Common myeloid progenitor, CD34-positive (primary cell): ENCODE measurements around the gene KRT39.

Experiments used
- CTCF ChIA-PET: fragments of 350-600 bp; sonication (Branson Sonifier 250); formaldehyde crosslinking; loops from one replicate; lab custom pipeline; 2021; ENCODE audit warnings: antibody characterized with exemption; lab: Charles Lee
- POLR2A ChIA-PET: fragments of 350-600 bp; sonication (Branson Sonifier 250); formaldehyde crosslinking; loops from one replicate; lab custom pipeline; 2021; ENCODE audit warnings: antibody characterized with exemption; lab: Charles Lee
- DNase-seq, 3 donors: peaks; one replicate each; pipeline versions ENCODE4 v3.0.0 to v3.0.0-alpha.2; 2013
- H3K27ac ChIP-seq, 2 experiments: 1 replicate in 1 of 2; 2 replicates in 1 of 2; pipeline ENCODE4 v1.7.0; 2013; ENCODE audit warnings: inconsistent platforms in 2 of 2, low read length in 2 of 2, mild to moderate bottlenecking in 2 of 2, low read depth in 1 of 2, moderate library complexity in 1 of 2; ENCODE audit not compliant: severe bottlenecking in 2 of 2, insufficient read depth in 1 of 2, poor library complexity in 1 of 2
- H3K27me3 ChIP-seq, 5 experiments: replicated peaks in 2 of 5; 1 replicate in 3 of 5; 2 replicates in 2 of 5; pipeline versions ENCODE4 v1.6.1 to v1.7.0; 2013; ENCODE audit warnings: low read length in 4 of 5, mild to moderate bottlenecking in 2 of 5, moderate library complexity in 2 of 5, inconsistent platforms in 1 of 5; ENCODE audit not compliant: insufficient read depth in 5 of 5, control insufficient read depth in 4 of 5
- H3K36me3 ChIP-seq, 4 experiments: 1 replicate in 2 of 4; 2 replicates in 2 of 4; pipeline versions ENCODE4 v1.6.1 to v1.7.0; 2013; ENCODE audit warnings: low read length in 3 of 4, control low read depth in 1 of 4, mild to moderate bottlenecking in 1 of 4; ENCODE audit not compliant: control insufficient read depth in 4 of 4, insufficient read depth in 4 of 4
- H3K4me1 ChIP-seq, 4 experiments: 1 replicate in 3 of 4; 2 replicates in 1 of 4; pipeline versions ENCODE4 v1.6.1 to v1.7.1; 2013; ENCODE audit warnings: low read length in 3 of 4, mild to moderate bottlenecking in 3 of 4, control low read depth in 1 of 4, inconsistent platforms in 1 of 4, moderate library complexity in 1 of 4; ENCODE audit not compliant: control insufficient read depth in 4 of 4, insufficient read depth in 4 of 4; ENCODE audit errors: control extremely low read depth in 1 of 4
- H3K4me3 ChIP-seq, 7 experiments: 1 replicate in 4 of 7; 2 replicates in 3 of 7; pipeline versions ENCODE4 v1.5.1 to v1.7.0; 2013; ENCODE audit warnings: mild to moderate bottlenecking in 7 of 7, low read length in 6 of 7, moderate library complexity in 6 of 7, inconsistent platforms in 2 of 7, low read depth in 2 of 7, control low read depth in 1 of 7; ENCODE audit not compliant: insufficient read depth in 4 of 7, control insufficient read depth in 1 of 7; ENCODE audit errors: extremely low read depth in 1 of 7
- H3K9me3 ChIP-seq, 5 experiments: 1 replicate in 4 of 5; 2 replicates in 1 of 5; pipeline versions ENCODE4 v1.6.1 to v1.7.1; 2013; ENCODE audit warnings: low read length in 4 of 5, mild to moderate bottlenecking in 2 of 5, inconsistent platforms in 1 of 5, low read depth in 1 of 5, moderate library complexity in 1 of 5; ENCODE audit not compliant: control insufficient read depth in 4 of 5, insufficient read depth in 2 of 5; ENCODE audit errors: control extremely low read depth in 1 of 5
- WGBS: methylation state at CpG from one replicate; pipeline ENCODE4 v1.1.5; 2013; ENCODE audit not compliant: insufficient coverage; 5-methylcytosine and 5-hydroxymethylcytosine counted together

Gene KRT39

GRCh38 chr17:40956401-40957254 lies 10.1 kb downstream of the KRT39 start:
- Histone ChIP-seq H3K9me3 (no peaks in the 10 kb centered on the region), H3K36me3 (no peaks in the 10 kb centered on the region), H3K27ac (no peak overlapping the region), H3K27me3 (peaks cover 0 to 4% (median 2%) of the 10 kb centered on the region in 5 experiments), H3K4me3 (no peak overlapping the region), H3K4me1 (no peaks in the 10 kb centered on the region)
- WGBS: 95% methylated on average over 3 of the region's 8 CpGs
- POLR2A ChIA-PET: no interaction called here
- CTCF ChIA-PET: interaction anchor here (0.7 to 1.1 kb wide), 2 partner anchors 10 to 17 kb away, joined by 3 read pairs; no protein-coding TSS in a partner anchor
- no peak for DNase-seq

DNA sequence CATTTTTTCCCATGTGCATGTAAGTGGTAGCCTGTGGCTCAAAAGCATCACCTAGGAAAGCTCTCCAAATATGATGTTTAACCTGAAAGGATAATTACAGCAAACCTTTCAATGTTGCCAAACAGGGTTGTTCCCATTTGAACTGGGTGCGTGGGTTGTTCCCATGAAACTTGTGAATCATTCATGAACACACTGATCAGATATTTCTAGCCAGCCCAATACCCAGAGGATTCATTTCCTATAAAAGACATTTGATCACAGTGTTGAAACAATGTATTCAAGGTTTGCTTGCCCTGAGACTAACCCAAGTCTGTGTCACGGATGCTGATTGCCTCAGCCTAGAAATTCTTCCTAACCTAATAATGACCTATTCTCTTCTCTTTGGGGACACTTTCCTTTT lies 12.9 kb downstream of the KRT39 start:
- 100% methylated on average over 2 of the region's 2 CpGs for WGBS
- H3K9me3 ChIP-seq: no peaks in the 10 kb centered on the region
- CTCF ChIA-PET: no interaction called here
- no peaks in the 10 kb centered on the region for H3K36me3 ChIP-seq
- no peaks in the 10 kb centered on the region for H3K4me1 ChIP-seq
- H3K4me3 ChIP-seq: no peak overlapping the region
- DNase-seq: no peak
- H3K27me3 ChIP-seq: peaks cover 2 to 22% (median 3%) of the 10 kb centered on the region in 5 experiments
- H3K27ac ChIP-seq: no peak overlapping the region
- POLR2A ChIA-PET: no interaction called here

- no peaks in the 10 kb centered on the region for H3K4me1 ChIP-seq
- H3K27me3 ChIP-seq: peaks cover 2 to 28% (median 5%) of the 10 kb centered on the region in 5 experiments
- CTCF ChIA-PET: interaction anchor here (0.5 kb wide), 1 partner anchor 220 kb away, joined by 3 read pairs; no protein-coding TSS in a partner anchor
- DNase-seq: no peak
- no peaks in the 10 kb centered on the region for H3K36me3 ChIP-seq
- H3K27ac ChIP-seq: no peak overlapping the region
- POLR2A ChIA-PET: no interaction called here
- H3K9me3 ChIP-seq: no peaks in the 10 kb centered on the region
- WGBS: no CpG with 5 or more reads among the region's 1 CpG
- no peak overlapping the region for H3K4me3 ChIP-seq
Measured at GRCh38 chr17:40952661-40953060, 14.1 kb downstream of the KRT39 start.

GRCh38 chr17:40952154-40952553 lies 14.6 kb downstream of the KRT39 start:
- Histone ChIP-seq H3K27ac (no peak overlapping the region), H3K9me3 (no peaks in the 10 kb centered on the region), H3K36me3 (no peaks in the 10 kb centered on the region), H3K4me3 (no peak overlapping the region), H3K4me1 (no peaks in the 10 kb centered on the region), H3K27me3 (peaks cover 2 to 28% (median 5%) of the 10 kb centered on the region in 5 experiments)
- DNase-seq: no peak
- ChIA-PET CTCF (interaction anchor here (0.5 kb wide), 1 partner anchor 221 kb away, joined by 3 read pairs; no protein-coding TSS in a partner anchor), POLR2A (no interaction called here)
- WGBS: 100% methylated on average over 1 of the region's 2 CpGs

DNA sequence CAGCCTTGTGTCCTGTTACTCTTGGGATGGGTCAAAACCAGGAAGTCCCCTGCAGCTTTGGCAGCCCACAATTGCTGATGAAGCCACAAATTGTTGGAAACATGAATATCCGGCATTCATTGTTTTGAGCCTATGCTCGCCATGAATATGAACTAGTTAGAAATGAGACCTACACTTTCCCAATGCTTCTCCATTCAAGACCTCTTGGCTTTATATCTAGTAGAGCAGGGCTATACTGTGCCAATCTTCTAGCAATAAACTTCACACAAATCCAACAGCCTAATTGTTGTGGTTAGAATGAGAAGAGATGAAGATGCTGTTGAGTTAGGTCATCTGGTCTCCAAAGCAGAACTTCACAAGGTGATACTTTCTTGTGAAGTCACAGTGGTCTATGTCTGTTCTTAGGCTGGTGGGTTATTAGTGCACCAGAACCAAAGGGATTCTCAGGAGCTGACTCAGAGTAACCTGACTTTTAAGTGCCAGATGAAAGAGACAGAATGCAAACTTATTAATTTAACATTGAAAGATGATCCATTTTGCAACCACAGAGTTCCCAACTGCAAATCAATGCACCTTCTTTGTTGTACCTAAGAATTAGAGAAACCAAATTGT lies 15.6 kb downstream of the KRT39 start:
- Histone ChIP-seq H3K4me3 (no peak overlapping the region), H3K27me3 (peaks cover 4 to 31% (median 5%) of the 10 kb centered on the region in 5 experiments), H3K9me3 (no peaks in the 10 kb centered on the region), H3K27ac (no peak overlapping the region), H3K4me1 (no peaks in the 10 kb centered on the region), H3K36me3 (no peaks in the 10 kb centered on the region)
- ChIA-PET POLR2A (no interaction called here), CTCF (no interaction called here)
- no peak for DNase-seq
- 94% methylated on average over 2 of the region's 2 CpGs for WGBS

- Histone ChIP-seq H3K27ac (no peak overlapping the region), H3K4me1 (no peaks in the 10 kb centered on the region), H3K4me3 (no peak overlapping the region), H3K27me3 (peaks cover 3 to 35% (median 5%) of the 10 kb centered on the region in 5 experiments), H3K9me3 (no peaks in the 10 kb centered on the region), H3K36me3 (no peaks in the 10 kb centered on the region)
- no peak for DNase-seq
- WGBS: 87% methylated on average over 4 of the region's 7 CpGs
- CTCF ChIA-PET: no interaction called here
- POLR2A ChIA-PET: no interaction called here
Measured at GRCh38 chr17:40950176-40950575, 16.6 kb downstream of the KRT39 start.

- Histone ChIP-seq H3K27me3 (peaks cover 3 to 33% (median 5%) of the 10 kb centered on the region in 5 experiments), H3K36me3 (no peaks in the 10 kb centered on the region), H3K4me3 (no peak overlapping the region), H3K9me3 (no peaks in the 10 kb centered on the region), H3K4me1 (no peaks in the 10 kb centered on the region), H3K27ac (no peak overlapping the region)
- CTCF ChIA-PET: interaction anchor here (0.6 kb wide), 1 partner anchor 85 kb away, joined by 3 read pairs; no protein-coding TSS in a partner anchor
- WGBS: 58% methylated on average over 10 of the region's 10 CpGs
- POLR2A ChIA-PET: no interaction called here
- no peak for DNase-seq
Measured at GRCh38 chr17:40949418-40949817, 17.3 kb downstream of the KRT39 start.
